Neural progenitor cell (in vitro differentiated cells): ENCODE measurements around the gene RECK. TPM values are rescaled to one million over a fixed set of nuclear protein-coding genes. Genes with fewer than 3 reads are reported as not detected.
"Not testable (repeated sequence)": the region's sequence is repeated elsewhere in the genome, so short reads cannot be mapped to it uniquely, and the experiment has no call there.

Source experiments
- DNase-seq: peaks from one replicate; pipeline ENCODE4 v3.0.0-alpha.2; 2016; ENCODE audit warnings: low spot score
- H2AFZ ChIP-seq: fragments of 200-600 bp; sonication (generic); replicated peaks from 2 replicates; pipeline ENCODE4 v1.6.1; 2016; ENCODE audit warnings: antibody characterized with exemption
- H3F3A ChIP-seq: fragments of 200-600 bp; sonication (generic); 2 replicates; pipeline ENCODE4 v1.6.1; 2016; ENCODE audit warnings: antibody characterized with exemption, low read depth
- H3K27ac ChIP-seq: fragments of 200-600 bp; sonication (generic); 2 replicates; pipeline ENCODE4 v1.5.1; 2016; ENCODE audit warnings: mild to moderate bottlenecking
- H3K27me3 ChIP-seq: fragments of 200-600 bp; sonication (generic); 2 replicates; pipeline ENCODE4 v1.6.1; 2016; ENCODE audit warnings: mild to moderate bottlenecking, moderate library complexity
- H3K36me3 ChIP-seq: fragments of 200-600 bp; sonication (generic); 2 replicates; pipeline ENCODE4 v1.5.1; 2016
- H3K4me1 ChIP-seq: fragments of 200-600 bp; sonication (generic); 2 replicates; pipeline ENCODE4 v1.6.1; 2016; ENCODE audit warnings: mixed run types
- H3K4me2 ChIP-seq: fragments of 200-600 bp; sonication (generic); 2 replicates; pipeline ENCODE4 v1.6.1; 2016
- H3K4me3 ChIP-seq: fragments of 200-600 bp; sonication (generic); 2 replicates; pipeline ENCODE4 v1.5.1; 2016
- H3K79me2 ChIP-seq: fragments of 200-600 bp; sonication (generic); 2 replicates; pipeline ENCODE4 v1.6.1; 2016; ENCODE audit warnings: low read depth
- H3K9ac ChIP-seq: fragments of 200-600 bp; sonication (generic); 2 replicates; pipeline ENCODE4 v1.6.1; 2016
- H3K9me3 ChIP-seq: fragments of 200-600 bp; sonication (generic); 2 replicates; pipeline ENCODE4 v1.5.1; 2016; ENCODE audit warnings: low read depth
- H4K20me1 ChIP-seq: fragments of 200-600 bp; sonication (generic); 2 replicates; pipeline ENCODE4 v1.6.1; 2016; ENCODE audit warnings: low read depth
- H3K27ac Mint-ChIP-seq: 3 replicates; pipeline ENCODE4 v1.8.0; 2021; ENCODE audit warnings: mixed read lengths
- H3K27me3 Mint-ChIP-seq: 2 replicates; pipeline ENCODE4 v1.8.0; 2022; ENCODE audit warnings: low read depth, mild to moderate bottlenecking, inconsistent platforms, moderate library complexity, mixed read lengths; ENCODE audit not compliant: insufficient read depth
- H3K36me3 Mint-ChIP-seq: 3 replicates; pipeline ENCODE4 v1.8.0; 2021; ENCODE audit warnings: mixed read lengths
- H3K4me1 Mint-ChIP-seq: 3 replicates; pipeline ENCODE4 v1.8.0; 2021; ENCODE audit warnings: mixed read lengths
- H3K4me3 Mint-ChIP-seq: 3 replicates; pipeline ENCODE4 v1.8.0; 2021; ENCODE audit warnings: mild to moderate bottlenecking, moderate library complexity, mixed read lengths
- H3K9me3 Mint-ChIP-seq: 3 replicates; pipeline ENCODE4 v1.8.0; 2020; ENCODE audit warnings: mixed read lengths
- EZH2 ChIP-seq: fragments of 200-600 bp; sonication (generic); IDR thresholded peaks from 2 replicates; pipeline ENCODE4 v1.6.1; 2017; ENCODE audit warnings: antibody characterized with exemption, mild to moderate bottlenecking, moderate library complexity
- EZH2phosphoT487 ChIP-seq: fragments of 200-600 bp; sonication (generic); IDR thresholded peaks from 2 replicates; pipeline ENCODE4 v1.6.1; 2017; ENCODE audit warnings: antibody characterized with exemption
- total RNA-seq: library from RNA; depleted of rRNA; stranded (reverse); fragments of >200 nt; gene quantifications from 2 replicates; pipeline ENCODE4 v1.2.3, GENCODE V29; 2015; ENCODE audit warnings: low replicate concordance
- TF ChIP-seq, protein P1 (sequence below): fragments of 200-600 bp; sonication (generic); IDR thresholded peaks from 2 replicates; pipeline ENCODE4 v1.5.1; 2017; ENCODE audit warnings: antibody characterized with exemption, mild to moderate bottlenecking

RECK gene, protein sequence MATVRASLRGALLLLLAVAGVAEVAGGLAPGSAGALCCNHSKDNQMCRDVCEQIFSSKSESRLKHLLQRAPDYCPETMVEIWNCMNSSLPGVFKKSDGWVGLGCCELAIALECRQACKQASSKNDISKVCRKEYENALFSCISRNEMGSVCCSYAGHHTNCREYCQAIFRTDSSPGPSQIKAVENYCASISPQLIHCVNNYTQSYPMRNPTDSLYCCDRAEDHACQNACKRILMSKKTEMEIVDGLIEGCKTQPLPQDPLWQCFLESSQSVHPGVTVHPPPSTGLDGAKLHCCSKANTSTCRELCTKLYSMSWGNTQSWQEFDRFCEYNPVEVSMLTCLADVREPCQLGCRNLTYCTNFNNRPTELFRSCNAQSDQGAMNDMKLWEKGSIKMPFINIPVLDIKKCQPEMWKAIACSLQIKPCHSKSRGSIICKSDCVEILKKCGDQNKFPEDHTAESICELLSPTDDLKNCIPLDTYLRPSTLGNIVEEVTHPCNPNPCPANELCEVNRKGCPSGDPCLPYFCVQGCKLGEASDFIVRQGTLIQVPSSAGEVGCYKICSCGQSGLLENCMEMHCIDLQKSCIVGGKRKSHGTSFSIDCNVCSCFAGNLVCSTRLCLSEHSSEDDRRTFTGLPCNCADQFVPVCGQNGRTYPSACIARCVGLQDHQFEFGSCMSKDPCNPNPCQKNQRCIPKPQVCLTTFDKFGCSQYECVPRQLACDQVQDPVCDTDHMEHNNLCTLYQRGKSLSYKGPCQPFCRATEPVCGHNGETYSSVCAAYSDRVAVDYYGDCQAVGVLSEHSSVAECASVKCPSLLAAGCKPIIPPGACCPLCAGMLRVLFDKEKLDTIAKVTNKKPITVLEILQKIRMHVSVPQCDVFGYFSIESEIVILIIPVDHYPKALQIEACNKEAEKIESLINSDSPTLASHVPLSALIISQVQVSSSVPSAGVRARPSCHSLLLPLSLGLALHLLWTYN
- 11.0 and 12.2 TPM in 2 replicates for total RNA-seq

DNA sequence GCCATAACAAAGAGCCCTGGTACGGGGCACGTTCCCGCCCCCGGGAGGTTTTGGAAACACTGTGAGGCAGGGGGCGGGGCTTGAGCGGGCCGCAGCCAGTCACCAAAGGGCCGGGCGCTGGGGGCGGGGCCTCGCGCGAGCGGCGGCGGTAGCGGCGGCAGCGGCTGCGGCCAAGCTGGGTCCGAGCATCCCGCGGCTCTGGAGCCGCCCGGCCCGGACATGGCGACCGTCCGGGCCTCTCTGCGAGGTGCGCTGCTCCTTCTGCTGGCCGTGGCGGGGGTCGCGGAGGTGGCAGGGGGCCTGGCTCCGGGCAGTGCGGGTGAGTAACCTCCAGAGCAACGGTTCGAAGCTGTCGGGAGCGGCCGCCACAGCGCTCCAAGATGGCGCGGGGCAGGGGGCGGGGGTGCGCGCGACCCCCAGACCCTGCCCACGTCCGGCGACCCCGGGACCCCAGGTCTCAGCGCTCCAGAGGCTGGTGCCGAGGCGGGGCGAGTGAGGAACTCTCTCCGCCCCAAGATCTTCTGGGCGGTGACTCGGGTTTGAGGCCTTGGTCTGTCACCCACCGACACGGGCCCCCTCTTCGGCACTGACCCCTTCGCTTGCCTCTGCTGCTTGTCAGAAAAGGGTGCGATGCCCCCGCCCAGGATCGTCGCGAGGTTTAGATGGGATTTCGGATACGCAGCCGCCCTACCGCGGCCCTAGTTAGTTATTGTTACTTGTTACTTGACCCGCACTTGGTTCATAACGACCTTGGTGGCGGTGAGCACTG is at the start of gene RECK:
RECK (plus strand) TSS at position 134 of the 769 bp plus-strand sequence; CDS start at position 220, 86 bp downstream.
- Mint-ChIP-seq H3K27ac (peak within 1 kb of the TSS; percentile 92), H3K9me3 (no peaks in the 10 kb centered on the region), H3K4me1 (peaks cover 27% of the 10 kb centered on the region), H3K4me3 (peak within 1 kb of the TSS; percentile 94), H3K27me3 (peaks cover 2% of the 10 kb centered on the region), H3K36me3 (no peaks in the 10 kb centered on the region)
- TF ChIP-seq, protein P1, sequence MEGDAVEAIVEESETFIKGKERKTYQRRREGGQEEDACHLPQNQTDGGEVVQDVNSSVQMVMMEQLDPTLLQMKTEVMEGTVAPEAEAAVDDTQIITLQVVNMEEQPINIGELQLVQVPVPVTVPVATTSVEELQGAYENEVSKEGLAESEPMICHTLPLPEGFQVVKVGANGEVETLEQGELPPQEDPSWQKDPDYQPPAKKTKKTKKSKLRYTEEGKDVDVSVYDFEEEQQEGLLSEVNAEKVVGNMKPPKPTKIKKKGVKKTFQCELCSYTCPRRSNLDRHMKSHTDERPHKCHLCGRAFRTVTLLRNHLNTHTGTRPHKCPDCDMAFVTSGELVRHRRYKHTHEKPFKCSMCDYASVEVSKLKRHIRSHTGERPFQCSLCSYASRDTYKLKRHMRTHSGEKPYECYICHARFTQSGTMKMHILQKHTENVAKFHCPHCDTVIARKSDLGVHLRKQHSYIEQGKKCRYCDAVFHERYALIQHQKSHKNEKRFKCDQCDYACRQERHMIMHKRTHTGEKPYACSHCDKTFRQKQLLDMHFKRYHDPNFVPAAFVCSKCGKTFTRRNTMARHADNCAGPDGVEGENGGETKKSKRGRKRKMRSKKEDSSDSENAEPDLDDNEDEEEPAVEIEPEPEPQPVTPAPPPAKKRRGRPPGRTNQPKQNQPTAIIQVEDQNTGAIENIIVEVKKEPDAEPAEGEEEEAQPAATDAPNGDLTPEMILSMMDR: peak; percentile 4
- TF ChIP-seq EZH2phosphoT487: no peak
- peaks cover 36% of the 10 kb centered on the region for H4K20me1 ChIP-seq
- no peaks in the 10 kb centered on the region for H3K27me3 ChIP-seq
- peak within 1 kb of the TSS; percentile 74 for H3K4me3 ChIP-seq
- H3K9me3 ChIP-seq: no peaks in the 10 kb centered on the region
- no peak within 1 kb of the TSS for H3K27ac ChIP-seq
- H3K79me2 ChIP-seq: peaks cover 45% of the 10 kb centered on the region
- no peaks in the 10 kb centered on the region for H3K4me1 ChIP-seq
- H2AFZ ChIP-seq: peak within 1 kb of the TSS; percentile 95
- peak within 1 kb of the TSS; percentile 85 for H3K4me2 ChIP-seq
- H3K9ac ChIP-seq: peak within 1 kb of the TSS; percentile 41
- H3K36me3 ChIP-seq: no peaks in the 10 kb centered on the region
- H3F3A ChIP-seq: no peaks in the 10 kb centered on the region
- DNase-seq: peak; percentile 95

DNA sequence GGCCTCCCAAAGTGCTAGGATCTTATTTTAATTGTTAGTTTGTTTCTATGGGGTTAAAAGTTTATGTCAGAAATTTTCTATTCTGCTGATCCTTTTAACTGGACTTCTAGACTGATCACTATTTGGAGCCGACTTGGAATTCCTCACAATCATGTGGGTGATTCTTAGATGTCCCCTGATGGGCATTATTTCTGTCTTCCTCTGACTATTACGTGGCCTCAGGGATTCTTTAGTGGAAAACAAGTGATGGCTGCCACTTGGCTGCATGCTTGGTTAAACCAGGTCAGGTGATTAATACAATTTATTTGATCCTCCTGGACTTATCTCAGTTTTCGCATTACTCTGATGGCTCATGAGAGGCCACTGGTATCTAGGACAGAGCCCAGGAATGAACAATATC is 46.6 kb upstream of the RECK start:
- DNase-seq: no peak
- Histone ChIP-seq H3K4me3 (no peak overlapping the region), H3K27me3 (peaks cover 5% of the 10 kb centered on the region), H3F3A (no peaks in the 10 kb centered on the region), H3K27ac (no peak overlapping the region), H3K79me2 (no peaks in the 10 kb centered on the region), H2AFZ (no peak overlapping the region), H3K4me2 (no peak overlapping the region), H3K4me1 (no peaks in the 10 kb centered on the region), H3K9ac (no peak overlapping the region), H3K36me3 (no peaks in the 10 kb centered on the region), H4K20me1 (no peaks in the 10 kb centered on the region), H3K9me3 (no peaks in the 10 kb centered on the region)
- peaks cover 3% of the 10 kb centered on the region for H3K27me3 Mint-ChIP-seq
- TF ChIP-seq EZH2: no peak
- TF ChIP-seq EZH2phosphoT487: no peak
- TF ChIP-seq, protein P1: no peak
- H3K9me3 Mint-ChIP-seq: no peaks in the 10 kb centered on the region
- H3K4me3 Mint-ChIP-seq: no peak overlapping the region
- H3K27ac Mint-ChIP-seq: no peak overlapping the region
- no peaks in the 10 kb centered on the region for H3K4me1 Mint-ChIP-seq
- H3K36me3 Mint-ChIP-seq: no peaks in the 10 kb centered on the region

DNA sequence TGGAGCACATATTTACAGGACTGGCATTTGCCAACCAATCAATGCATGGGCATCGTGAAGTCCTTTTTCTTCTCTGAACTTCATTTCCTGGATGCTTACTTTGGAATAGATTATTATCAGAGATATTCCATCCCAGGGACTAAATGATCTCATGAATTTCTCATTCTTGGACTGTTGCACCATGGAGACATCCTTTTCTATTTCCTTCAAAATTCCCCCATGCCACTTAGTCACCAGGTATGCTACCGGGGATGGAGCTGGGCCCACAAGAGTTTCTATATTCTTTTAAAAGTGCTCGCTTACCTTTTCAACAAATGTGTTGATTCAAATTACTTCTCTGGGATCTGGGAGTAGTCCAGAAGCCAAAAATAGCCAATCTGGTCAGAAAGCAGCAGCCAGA is 43.6 kb upstream of the RECK start:
- not testable (repeated sequence) for H3K27ac Mint-ChIP-seq, H3K36me3 ChIP-seq, H3K27me3 Mint-ChIP-seq

More for the DNA sequence above, 43.6 kb upstream of the RECK start:
- H3K9me3 Mint-ChIP-seq, H3K79me2 ChIP-seq, DNase-seq, H3K27me3 ChIP-seq, H3K4me3 ChIP-seq, H3K27ac ChIP-seq, H3K36me3 Mint-ChIP-seq, H2AFZ ChIP-seq, H3K9me3 ChIP-seq, H3F3A ChIP-seq, H3K4me3 Mint-ChIP-seq, H4K20me1 ChIP-seq, H3K4me1 Mint-ChIP-seq, H3K4me1 ChIP-seq, H3K9ac ChIP-seq, H3K4me2 ChIP-seq: not testable (repeated sequence)
